ENCODE data around the gene NAB2.

NAB2 gene

GRCh38 chr12:57096748-57097553 lies 8.0 kb downstream of the NAB2 start:
- H3K4me2 ChIP-seq: no peak overlapping the region
- no peak overlapping the region for H2AFZ ChIP-seq (ENCODE audit: low read depth)
- H3K36me3 ChIP-seq (ENCODE audit: insufficient read depth): no peaks in the 10 kb centered on the region
- no peaks in the 10 kb centered on the region for H3K4me1 ChIP-seq (ENCODE audit: low read depth, poor library complexity, severe bottlenecking)
- no peaks in the 10 kb centered on the region for H4K20me1 ChIP-seq (ENCODE audit: insufficient read depth)
- H3K4me3 ChIP-seq (IDR thresholded peaks at IDR 0.05; ENCODE audit: insufficient read depth, low read depth, low read length): no peak overlapping the region
- no peaks in the 10 kb centered on the region for H3K27me3 ChIP-seq (ENCODE audit: insufficient read depth, low read depth)
- H3K79me2 ChIP-seq (ENCODE audit: insufficient read depth, low read depth): no peaks in the 10 kb centered on the region
- H3K9ac ChIP-seq: no peak overlapping the region
- no peak overlapping the region for H3K27ac ChIP-seq
- TF ChIP-seq, protein P1, sequence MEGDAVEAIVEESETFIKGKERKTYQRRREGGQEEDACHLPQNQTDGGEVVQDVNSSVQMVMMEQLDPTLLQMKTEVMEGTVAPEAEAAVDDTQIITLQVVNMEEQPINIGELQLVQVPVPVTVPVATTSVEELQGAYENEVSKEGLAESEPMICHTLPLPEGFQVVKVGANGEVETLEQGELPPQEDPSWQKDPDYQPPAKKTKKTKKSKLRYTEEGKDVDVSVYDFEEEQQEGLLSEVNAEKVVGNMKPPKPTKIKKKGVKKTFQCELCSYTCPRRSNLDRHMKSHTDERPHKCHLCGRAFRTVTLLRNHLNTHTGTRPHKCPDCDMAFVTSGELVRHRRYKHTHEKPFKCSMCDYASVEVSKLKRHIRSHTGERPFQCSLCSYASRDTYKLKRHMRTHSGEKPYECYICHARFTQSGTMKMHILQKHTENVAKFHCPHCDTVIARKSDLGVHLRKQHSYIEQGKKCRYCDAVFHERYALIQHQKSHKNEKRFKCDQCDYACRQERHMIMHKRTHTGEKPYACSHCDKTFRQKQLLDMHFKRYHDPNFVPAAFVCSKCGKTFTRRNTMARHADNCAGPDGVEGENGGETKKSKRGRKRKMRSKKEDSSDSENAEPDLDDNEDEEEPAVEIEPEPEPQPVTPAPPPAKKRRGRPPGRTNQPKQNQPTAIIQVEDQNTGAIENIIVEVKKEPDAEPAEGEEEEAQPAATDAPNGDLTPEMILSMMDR (conservative IDR thresholded peaks at IDR 0.05; ENCODE audit: low read depth, low read length): no peak

DNA sequence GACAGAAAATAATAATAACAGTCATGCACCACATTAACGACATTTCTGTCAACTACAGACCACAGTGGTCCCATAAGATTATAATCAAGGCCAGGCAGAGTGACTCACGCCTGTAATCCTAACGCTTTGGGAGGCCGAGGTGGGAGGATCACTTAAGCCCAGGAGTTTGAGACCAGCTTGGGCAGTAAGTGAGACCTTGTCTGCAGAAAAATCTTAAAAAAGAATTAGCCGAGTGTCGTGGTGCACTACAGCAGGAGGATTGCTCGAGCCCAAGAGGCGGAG lies 8.6 kb downstream of the NAB2 start:
- Histone ChIP-seq H3K27ac (no peak overlapping the region), H3K36me3 (ENCODE audit: insufficient read depth) (no peaks in the 10 kb centered on the region), H3K4me3 (IDR thresholded peaks at IDR 0.05; ENCODE audit: insufficient read depth, low read depth, low read length) (no peak overlapping the region), H3K4me2 (no peak overlapping the region), H2AFZ (ENCODE audit: low read depth) (no peak overlapping the region), H3K79me2 (ENCODE audit: insufficient read depth, low read depth) (no peaks in the 10 kb centered on the region), H3K9ac (no peak overlapping the region), H4K20me1 (ENCODE audit: insufficient read depth) (no peaks in the 10 kb centered on the region), H3K27me3 (ENCODE audit: insufficient read depth, low read depth) (no peaks in the 10 kb centered on the region), H3K4me1 (ENCODE audit: low read depth, poor library complexity, severe bottlenecking) (no peaks in the 10 kb centered on the region)
- TF ChIP-seq, protein P1 (conservative IDR thresholded peaks at IDR 0.05; ENCODE audit: low read depth, low read length): no peak

GRCh38 chr12:57098546-57098945 lies 9.6 kb downstream of the NAB2 start:
- Histone ChIP-seq H3K4me2 (no peak overlapping the region), H3K4me3 (IDR thresholded peaks at IDR 0.05; ENCODE audit: insufficient read depth, low read depth, low read length) (no peak overlapping the region), H3K27me3 (ENCODE audit: insufficient read depth, low read depth) (no peaks in the 10 kb centered on the region), H2AFZ (ENCODE audit: low read depth) (no peak overlapping the region), H4K20me1 (ENCODE audit: insufficient read depth) (no peaks in the 10 kb centered on the region), H3K79me2 (ENCODE audit: insufficient read depth, low read depth) (no peaks in the 10 kb centered on the region), H3K4me1 (ENCODE audit: low read depth, poor library complexity, severe bottlenecking) (no peaks in the 10 kb centered on the region), H3K36me3 (ENCODE audit: insufficient read depth) (no peaks in the 10 kb centered on the region), H3K27ac (no peak overlapping the region), H3K9ac (no peak overlapping the region)
- TF ChIP-seq, protein P1 (conservative IDR thresholded peaks at IDR 0.05; ENCODE audit: low read depth, low read length): no peak

GRCh38 chr12:57099047-57099714 lies 10.3 kb downstream of the NAB2 start:
- Histone ChIP-seq H3K27me3 (ENCODE audit: insufficient read depth, low read depth) (no peaks in the 10 kb centered on the region), H3K4me2 (no peak overlapping the region), H4K20me1 (ENCODE audit: insufficient read depth) (no peaks in the 10 kb centered on the region), H3K27ac (no peak overlapping the region), H3K79me2 (ENCODE audit: insufficient read depth, low read depth) (no peaks in the 10 kb centered on the region), H3K36me3 (ENCODE audit: insufficient read depth) (no peaks in the 10 kb centered on the region), H2AFZ (ENCODE audit: low read depth) (no peak overlapping the region), H3K9ac (no peak overlapping the region), H3K4me1 (ENCODE audit: low read depth, poor library complexity, severe bottlenecking) (no peaks in the 10 kb centered on the region), H3K4me3 (IDR thresholded peaks at IDR 0.05; ENCODE audit: insufficient read depth, low read depth, low read length) (no peak overlapping the region)
- TF ChIP-seq, protein P1 (conservative IDR thresholded peaks at IDR 0.05; ENCODE audit: low read depth, low read length): no peak
